GM12892 (cell line): ENCODE results near the gene TNFRSF12A.

ENCODE experiments used
- DNase-seq: peaks from one replicate; pipeline ENCODE4 v3.0.0; 2011; ENCODE audit not compliant: insufficient read length
- FAIRE-seq: peaks from 2 replicates; lab custom pipeline; 2011; peaks lifted over from hg19 to GRCh38; lab: Jason Lieb, UNC
- POLR2A ChIP-seq: IDR thresholded peaks from 2 replicates; pipeline ENCODE4 v1.6.1; 2011; ENCODE audit warnings: low read depth, low read length, control low read depth
- POLR2AphosphoS5 ChIP-seq: IDR thresholded peaks from 2 replicates; pipeline ENCODE4 v1.6.1; 2011; ENCODE audit warnings: low read depth, low read length, control low read depth
- TAF1 ChIP-seq: IDR thresholded peaks from 2 replicates; pipeline ENCODE4 v1.6.1; 2011; ENCODE audit warnings: low read depth, mild to moderate bottlenecking, control low read depth, low read length, borderline replicate concordance

Gene TNFRSF12A

DNA sequence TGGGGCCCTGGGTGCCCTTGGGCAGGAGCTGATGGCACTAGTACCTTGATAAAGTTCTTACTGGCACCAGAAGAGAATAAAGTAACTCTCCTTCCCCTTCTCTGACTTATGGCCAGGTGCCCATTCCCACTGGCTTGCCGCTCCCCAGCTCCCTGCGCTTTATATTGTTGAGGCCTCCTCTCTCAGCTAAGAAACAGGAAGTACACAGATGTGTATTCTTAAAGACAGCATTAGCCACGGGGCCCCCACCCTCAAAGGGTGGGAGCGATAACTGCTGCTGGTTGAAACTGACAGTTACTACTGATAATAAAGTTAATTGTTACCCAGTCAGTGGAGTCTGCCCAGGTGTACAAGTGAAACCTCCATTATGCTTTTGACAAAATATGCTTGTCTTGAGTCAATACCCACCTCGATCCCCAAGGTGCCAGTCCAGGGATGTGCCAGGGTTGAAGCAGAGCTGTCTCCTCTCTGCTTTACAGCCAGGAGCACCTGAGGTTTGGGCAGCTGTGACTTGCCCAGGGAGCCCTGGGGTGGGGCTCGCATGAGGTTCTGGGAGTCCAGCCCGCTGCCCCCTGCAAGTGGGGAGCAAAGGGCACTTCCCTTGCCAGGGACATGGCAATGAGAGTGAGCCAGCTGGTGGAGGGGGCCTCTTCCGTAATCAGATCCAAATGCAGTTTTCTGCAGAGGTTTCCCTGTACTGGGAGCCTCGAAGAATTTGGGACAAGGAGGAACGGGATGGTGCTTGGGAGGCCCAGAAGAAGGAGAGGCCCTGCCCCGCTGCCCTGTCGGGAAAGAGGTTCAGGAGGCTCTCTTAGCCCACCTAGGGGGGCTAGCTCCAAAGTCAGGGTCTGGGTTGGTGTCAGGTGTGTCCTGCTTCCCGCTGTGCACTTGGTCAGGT lies 12.9 kb upstream of the TNFRSF12A start:
- DNase-seq (no peak), FAIRE-seq (peak; percentile 50)
- TF ChIP-seq POLR2A (no peak), TAF1 (no peak), POLR2AphosphoS5 (no peak)

DNA sequence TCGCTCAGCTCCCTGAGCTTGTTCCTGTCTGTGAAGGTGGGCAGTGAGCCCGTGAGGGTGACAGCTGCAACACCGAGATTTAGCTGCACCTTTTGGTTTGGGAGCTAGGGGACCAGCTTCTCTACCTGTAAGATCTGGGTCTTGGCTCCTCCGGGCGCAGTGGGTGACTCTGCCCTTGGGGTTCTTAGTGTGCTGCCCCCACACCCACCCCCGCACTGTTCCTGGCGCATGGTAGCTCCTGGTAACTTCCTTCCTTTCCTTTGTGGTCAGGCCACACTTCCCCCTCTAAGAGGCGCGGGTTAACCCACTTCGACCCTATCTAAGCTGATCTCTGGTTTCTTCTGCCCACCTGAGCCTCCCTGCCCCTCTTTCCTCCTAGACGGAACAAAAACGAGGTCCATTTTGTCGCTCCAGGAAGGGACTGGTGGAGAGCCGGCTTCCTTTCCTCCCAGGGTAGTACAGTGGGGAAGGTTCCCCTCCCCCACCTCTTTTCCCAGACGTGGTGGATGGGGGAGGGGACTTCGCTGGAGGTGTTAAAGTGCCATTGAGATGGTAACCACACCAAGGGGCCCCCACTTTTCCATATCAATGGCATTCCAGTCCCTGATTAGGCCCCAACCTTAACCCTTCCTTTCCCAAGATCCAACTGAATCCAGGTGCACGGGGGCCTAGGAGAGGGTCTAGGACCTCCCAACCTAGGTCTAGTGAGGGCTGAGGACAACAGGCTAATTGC lies 12.0 kb upstream of the TNFRSF12A start:
- TF ChIP-seq POLR2A (no peak), POLR2AphosphoS5 (no peak), TAF1 (no peak)
- no peak for FAIRE-seq

DNA sequence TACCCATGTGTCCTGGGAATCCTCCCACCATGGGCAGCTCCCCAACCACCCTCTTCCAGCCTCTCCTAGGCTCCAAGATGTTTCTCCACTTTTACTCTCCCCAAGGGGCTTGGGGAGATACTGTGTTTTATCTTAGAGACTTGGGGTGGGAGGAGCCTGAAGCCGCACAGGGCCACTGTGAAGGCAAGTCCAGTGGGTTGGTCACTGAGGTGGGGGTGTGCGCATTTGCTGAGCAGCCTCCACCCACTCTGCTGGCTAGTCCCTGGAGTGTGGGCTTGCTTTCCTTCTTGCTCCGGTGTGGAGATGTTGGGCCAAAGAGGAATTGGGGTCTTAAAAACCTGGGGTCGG lies 11.5 kb upstream of the TNFRSF12A start:
- FAIRE-seq = no peak
- no peak for TF ChIP-seq POLR2AphosphoS5
- no peak for TF ChIP-seq TAF1
- no peak for TF ChIP-seq POLR2A
- no peak for DNase-seq

More for the DNA sequence above, 12.0 kb upstream of the TNFRSF12A start:
- DNase-seq = no peak

GRCh38 chr16:3009568-3010390 lies 10.4 kb upstream of the TNFRSF12A start:
- FAIRE-seq (no peak), DNase-seq (no peak)
- TF ChIP-seq TAF1 (no peak), POLR2AphosphoS5 (no peak), POLR2A (no peak)

GRCh38 chr16:3010510-3010909 lies 9.7 kb upstream of the TNFRSF12A start:
- DNase-seq = no peak
- TF ChIP-seq POLR2AphosphoS5 (no peak), TAF1 (no peak), POLR2A (no peak)
- no peak for FAIRE-seq

- TF ChIP-seq POLR2AphosphoS5 (no peak), POLR2A (no peak), TAF1 (no peak)
- DNase-seq = no peak
- FAIRE-seq = no peak
These were observed 7.9 kb upstream of the TNFRSF12A start for GRCh38 chr16:3012246-3012645.

- FAIRE-seq = no peak
- TF ChIP-seq POLR2A (no peak), TAF1 (no peak), POLR2AphosphoS5 (no peak)
- no peak for DNase-seq
These were observed 7.2 kb upstream of the TNFRSF12A start, which contains the start of gene CLDN9 for GRCh38 chr16:3012828-3013420. TSS of gene CLDN9 (plus strand) at chr16:3012923. CDS start at chr16:3013363, 440 bp downstream.

- FAIRE-seq (no peak), DNase-seq (no peak)
- TF ChIP-seq TAF1 (no peak), POLR2AphosphoS5 (no peak), POLR2A (no peak)
These were observed 6.6 kb upstream of the TNFRSF12A start for GRCh38 chr16:3013491-3013951.

GRCh38 chr16:3013998-3014690 lies 6.0 kb upstream of the TNFRSF12A start:
- no peak for FAIRE-seq
- DNase-seq = no peak
- TF ChIP-seq POLR2A (no peak), TAF1 (no peak), POLR2AphosphoS5 (no peak)

DNA sequence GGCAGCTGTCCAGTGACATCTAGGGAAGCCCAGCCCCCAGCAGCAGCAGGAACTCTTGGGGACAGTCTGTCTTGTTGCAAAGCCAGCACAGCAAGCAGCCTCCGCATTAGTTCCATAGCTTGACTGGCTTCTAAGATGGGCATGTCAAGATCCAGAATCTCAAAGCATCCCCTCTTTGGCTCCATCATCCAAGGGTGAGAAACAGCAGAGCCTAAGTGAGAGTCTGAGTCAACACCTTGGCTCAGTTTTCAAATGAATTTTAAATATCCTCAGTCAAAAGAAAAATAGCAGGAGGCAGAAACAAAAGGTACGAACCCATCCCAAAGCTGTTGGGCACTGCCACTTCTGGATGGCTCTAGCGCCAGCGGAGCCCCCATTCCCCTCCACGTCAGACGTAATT lies 5.2 kb upstream of the TNFRSF12A start:
- FAIRE-seq (no peak), DNase-seq (no peak)
- TF ChIP-seq TAF1 (no peak), POLR2A (no peak), POLR2AphosphoS5 (no peak)
